ENCODE results near the gene PHEX.
A peak's percentile ranks its signal among the peaks of the same experiment; 100 is the strongest.

PHEX gene

GRCh38 chrX:22110729-22111494 lies 78.8 kb downstream of the PHEX start:
- no peak for DNase-seq (ENCODE audit: low spot score)
- no peak for TF ChIP-seq CTCF (IDR thresholded peaks at IDR 0.05; ENCODE audit: extremely low read depth, missing control alignments)

GRCh38 chrX:22116605-22117546 lies 84.8 kb downstream of the PHEX start:
- DNase-seq (ENCODE audit: low spot score): no peak
- no peak for TF ChIP-seq CTCF (IDR thresholded peaks at IDR 0.05; ENCODE audit: extremely low read depth, missing control alignments)

- no peak for TF ChIP-seq CTCF (IDR thresholded peaks at IDR 0.05; ENCODE audit: extremely low read depth, missing control alignments)
- DNase-seq (ENCODE audit: low spot score): no peak
These were observed 85.5 kb downstream of the PHEX start for GRCh38 chrX:22117633-22118032.

GRCh38 chrX:22118161-22118830 lies 86.2 kb downstream of the PHEX start:
- no peak for TF ChIP-seq CTCF (IDR thresholded peaks at IDR 0.05; ENCODE audit: extremely low read depth, missing control alignments)
- peak; percentile 3 for DNase-seq (ENCODE audit: low spot score)

- no peak for TF ChIP-seq CTCF (IDR thresholded peaks at IDR 0.05; ENCODE audit: extremely low read depth, missing control alignments)
- no peak for DNase-seq (ENCODE audit: low spot score)
These were observed 89.0 kb downstream of the PHEX start for GRCh38 chrX:22121161-22121560.

- TF ChIP-seq CTCF (IDR thresholded peaks at IDR 0.05; ENCODE audit: extremely low read depth, missing control alignments): no peak
- DNase-seq (ENCODE audit: low spot score): no peak
These were observed 90.4 kb downstream of the PHEX start for GRCh38 chrX:22122510-22122909.

Measured in GM20000 (cell line).